Mammary epithelial cell (primary cell): ENCODE data around the gene CDK3.

Experiments
- EZH2 ChIP-seq: IDR thresholded peaks from 2 replicates; pipeline ENCODE4 v1.6.1; 2012; ENCODE audit warnings: low read length, inconsistent platforms, borderline replicate concordance
- TF ChIP-seq, protein P1 (sequence below), 2 donors: IDR thresholded peaks in 1 of 2; conservative IDR thresholded peaks in 1 of 2; 2 replicates each; pipeline ENCODE4 v1.5.1; 2011 to 2012; ENCODE audit warnings: inconsistent platforms in 2 of 2, low read length in 2 of 2, mild to moderate bottlenecking in 2 of 2, control low read depth in 1 of 2, low read depth in 1 of 2; ENCODE audit not compliant: insufficient read depth in 1 of 2; ENCODE audit errors: extremely low read depth in 1 of 2

DNA sequence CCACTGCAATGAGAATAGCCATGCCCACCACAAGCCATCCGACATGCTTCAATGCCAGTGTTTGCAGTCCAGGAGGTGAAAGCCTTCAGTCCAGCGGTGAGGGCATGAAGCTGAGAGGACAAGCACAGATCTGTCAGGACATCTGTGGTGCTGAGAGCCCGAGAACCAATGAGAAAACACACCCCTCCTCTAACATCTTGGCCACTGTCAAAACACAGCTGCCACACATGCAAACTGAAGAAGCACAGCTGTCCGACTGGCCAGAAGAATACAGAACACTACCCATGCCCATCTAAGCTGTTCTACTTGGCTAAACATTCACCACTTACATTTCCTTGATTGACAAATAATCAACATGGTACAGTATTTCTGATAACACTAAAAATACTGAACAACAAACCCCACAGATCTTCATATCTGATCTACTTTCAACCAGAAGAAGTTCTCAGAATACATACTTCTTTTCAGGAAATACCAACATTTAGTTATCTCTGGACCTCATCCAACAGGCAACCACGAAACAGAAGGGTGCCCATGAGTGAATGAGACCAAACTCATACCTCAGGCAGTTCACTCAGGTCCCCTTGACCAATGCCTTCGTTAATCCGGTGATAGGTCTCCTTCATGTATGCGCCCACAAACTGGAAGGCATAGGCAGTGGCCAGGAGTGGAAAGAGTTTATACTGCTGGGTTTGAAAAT is 49.6 kb upstream of the CDK3 start:
- TF ChIP-seq, protein P1, sequence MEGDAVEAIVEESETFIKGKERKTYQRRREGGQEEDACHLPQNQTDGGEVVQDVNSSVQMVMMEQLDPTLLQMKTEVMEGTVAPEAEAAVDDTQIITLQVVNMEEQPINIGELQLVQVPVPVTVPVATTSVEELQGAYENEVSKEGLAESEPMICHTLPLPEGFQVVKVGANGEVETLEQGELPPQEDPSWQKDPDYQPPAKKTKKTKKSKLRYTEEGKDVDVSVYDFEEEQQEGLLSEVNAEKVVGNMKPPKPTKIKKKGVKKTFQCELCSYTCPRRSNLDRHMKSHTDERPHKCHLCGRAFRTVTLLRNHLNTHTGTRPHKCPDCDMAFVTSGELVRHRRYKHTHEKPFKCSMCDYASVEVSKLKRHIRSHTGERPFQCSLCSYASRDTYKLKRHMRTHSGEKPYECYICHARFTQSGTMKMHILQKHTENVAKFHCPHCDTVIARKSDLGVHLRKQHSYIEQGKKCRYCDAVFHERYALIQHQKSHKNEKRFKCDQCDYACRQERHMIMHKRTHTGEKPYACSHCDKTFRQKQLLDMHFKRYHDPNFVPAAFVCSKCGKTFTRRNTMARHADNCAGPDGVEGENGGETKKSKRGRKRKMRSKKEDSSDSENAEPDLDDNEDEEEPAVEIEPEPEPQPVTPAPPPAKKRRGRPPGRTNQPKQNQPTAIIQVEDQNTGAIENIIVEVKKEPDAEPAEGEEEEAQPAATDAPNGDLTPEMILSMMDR (conservative IDR thresholded peaks at IDR 0.05 in 1 of 2, IDR thresholded peaks at IDR 0.05 in 1 of 2; ENCODE audit: extremely low read depth in 1 of 2, insufficient read depth in 1 of 2, low read depth in 1 of 2, low read length in 2 of 2) = no peak
- no peak for TF ChIP-seq EZH2
